CD4-positive, alpha-beta T cell treated with Interleukin-21 for 1 hour (primary cell): ENCODE data around the gene OR52B4.
A peak's percentile ranks its signal among the peaks of the same experiment; 100 is the strongest.
"Not testable (repeated sequence)": the region's sequence is repeated elsewhere in the genome, so short reads cannot be mapped to it uniquely, and the experiment has no call there.

Experiments
- DNase-seq: peaks from one replicate; pipeline ENCODE4 v3.0.0-alpha.2; 2020

The OR52B4 gene

DNA sequence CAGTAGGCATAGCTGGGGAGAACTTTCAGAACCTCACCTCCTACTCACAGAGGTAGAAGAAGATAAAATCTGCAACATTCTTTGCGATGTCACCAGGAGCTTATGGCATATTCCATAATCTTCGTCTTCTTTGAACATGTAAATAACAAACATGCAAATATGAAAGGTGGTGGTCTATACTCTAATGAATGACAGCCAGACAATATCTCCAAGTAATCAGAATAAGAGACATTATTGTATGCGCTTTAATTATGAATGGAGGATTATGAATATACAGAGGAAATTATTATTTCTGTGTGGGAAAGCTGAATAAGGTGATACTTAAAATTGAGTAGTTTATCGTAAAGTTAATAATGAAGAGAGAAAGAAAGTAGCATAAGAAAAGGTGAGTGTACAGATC, at the start of gene OR52B4:
Gene OR52B4, minus strand, starts transcription at position 101 of the 400 bp plus-strand sequence. Its CDS starts 91 bp downstream, at position 10.
- DNase-seq = no peak

GRCh38 chr11:4416816-4417215, 48.6 kb upstream of the OR52B4 start:
- DNase-seq = no peak

DNA sequence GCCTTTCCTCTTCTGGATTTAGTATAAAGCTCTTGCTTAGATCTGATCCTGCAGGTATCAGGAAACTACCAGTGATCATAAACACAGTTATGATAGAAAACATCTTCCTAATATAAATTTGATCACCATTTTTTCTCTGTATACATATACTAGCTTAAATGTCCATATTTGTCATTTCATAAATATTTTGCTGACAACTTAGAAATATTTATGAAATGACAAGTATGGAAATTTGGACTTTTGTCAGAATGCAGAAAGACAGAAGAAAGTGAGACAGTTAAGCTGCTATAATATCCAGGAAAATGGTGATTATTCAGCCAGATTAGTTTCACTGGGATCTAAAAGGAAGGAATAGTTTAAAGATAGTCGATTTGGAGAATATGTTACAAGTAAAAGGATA, 48.1 kb upstream of the OR52B4 start:
- no peak for DNase-seq

DNA sequence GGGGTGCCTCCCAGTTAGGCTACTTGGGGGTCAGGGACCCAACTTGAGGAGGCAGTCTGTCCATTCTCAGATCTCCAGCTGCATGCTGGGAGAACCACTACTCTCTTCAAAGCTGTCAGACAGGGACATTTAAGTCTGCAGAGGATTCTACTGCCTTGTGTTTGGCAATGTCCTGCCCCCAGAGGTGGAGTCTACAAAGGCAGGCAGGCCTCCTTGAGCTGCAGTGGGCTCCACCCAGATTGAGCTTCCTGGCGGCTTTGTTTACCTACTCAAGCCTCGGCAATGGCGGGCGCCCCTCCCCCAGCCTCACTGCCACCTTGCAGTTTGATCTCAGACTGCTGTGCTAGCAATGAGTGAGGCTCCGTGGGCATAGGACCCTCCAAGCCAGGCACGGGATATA, 38.0 kb upstream of the OR52B4 start:
- DNase-seq = not testable (repeated sequence)

GRCh38 chr11:4393858-4394223, 25.7 kb upstream of the OR52B4 start:
- no peak for DNase-seq

DNA sequence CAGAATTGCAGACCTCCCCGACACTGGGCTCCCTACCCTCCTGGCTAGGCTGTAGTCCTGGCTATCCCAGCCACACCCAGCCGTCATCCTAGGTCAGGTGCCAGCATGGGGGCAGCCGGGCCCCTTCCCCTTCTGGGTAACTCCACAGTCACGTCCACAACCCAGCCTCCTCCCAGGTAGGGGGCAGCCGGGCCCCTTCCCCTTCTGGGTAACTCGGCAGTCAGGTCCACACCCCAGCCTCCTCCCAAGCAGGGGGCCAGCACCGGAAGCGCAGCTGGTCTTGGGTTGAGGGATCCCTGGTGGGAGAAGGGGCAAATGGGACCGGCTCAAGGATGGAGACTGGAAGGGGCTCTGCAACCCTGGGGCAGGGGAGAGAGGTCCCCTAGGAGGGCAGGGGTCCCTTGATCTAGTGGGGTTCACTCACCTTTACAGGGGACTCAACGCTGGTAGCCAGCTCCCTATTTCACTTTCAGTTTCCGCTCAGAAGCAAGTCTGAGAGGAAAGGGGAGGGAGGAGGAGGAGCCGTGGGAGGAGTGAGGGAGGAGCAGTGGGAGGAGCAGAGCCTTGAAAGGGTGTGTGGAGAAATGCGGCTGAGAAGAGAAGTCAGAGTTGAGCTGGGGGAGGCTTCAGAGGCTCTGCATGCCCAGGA, 25.1 kb upstream of the OR52B4 start, which contains the start of gene TRIM21:
Gene TRIM21, minus strand, starts transcription at position 494 of the 649 bp plus-strand sequence. CDS start 3,293 bp downstream, outside the sequence.
- DNase-seq = peak; percentile 90

- DNase-seq = no peak
Measured at GRCh38 chr11:4388221-4388620, 20.0 kb upstream of the OR52B4 start.

DNA sequence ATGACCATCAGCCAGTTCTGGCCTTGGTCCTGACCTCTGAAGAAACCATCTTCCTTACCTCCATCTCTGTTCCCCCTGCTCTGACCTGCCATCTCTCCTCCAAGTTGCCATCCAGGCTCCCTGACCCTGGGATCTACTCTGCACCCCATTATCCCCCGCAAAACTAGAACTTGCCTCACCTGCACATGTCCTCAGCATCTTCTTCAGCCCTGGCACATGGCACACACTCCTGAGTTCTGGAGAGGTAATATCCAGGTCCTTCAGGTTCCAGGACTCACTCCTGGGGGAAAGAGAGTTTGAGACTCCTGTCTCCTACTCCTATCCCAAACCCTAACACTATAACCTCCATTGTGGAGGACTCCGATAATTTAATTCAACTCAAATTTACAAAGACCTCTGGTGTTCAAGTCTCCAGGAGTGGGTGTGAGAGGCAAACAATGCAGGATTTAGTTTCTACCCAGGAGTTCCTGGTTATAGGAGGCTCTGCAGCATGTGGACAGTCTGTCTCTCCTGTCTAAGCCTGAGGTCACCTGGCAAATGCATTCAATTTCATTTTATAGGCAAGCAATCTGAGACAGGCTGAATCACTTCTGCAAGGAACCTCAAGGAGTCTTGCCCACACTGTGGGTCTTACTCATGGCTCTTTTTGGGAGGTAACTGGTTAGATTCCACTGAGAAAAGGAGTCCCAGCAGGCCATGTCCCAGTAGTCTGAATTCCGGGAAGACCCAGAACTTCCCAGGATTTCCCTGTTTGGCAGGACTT, 18.0 kb upstream of the OR52B4 start:
- DNase-seq = no peak

DNA sequence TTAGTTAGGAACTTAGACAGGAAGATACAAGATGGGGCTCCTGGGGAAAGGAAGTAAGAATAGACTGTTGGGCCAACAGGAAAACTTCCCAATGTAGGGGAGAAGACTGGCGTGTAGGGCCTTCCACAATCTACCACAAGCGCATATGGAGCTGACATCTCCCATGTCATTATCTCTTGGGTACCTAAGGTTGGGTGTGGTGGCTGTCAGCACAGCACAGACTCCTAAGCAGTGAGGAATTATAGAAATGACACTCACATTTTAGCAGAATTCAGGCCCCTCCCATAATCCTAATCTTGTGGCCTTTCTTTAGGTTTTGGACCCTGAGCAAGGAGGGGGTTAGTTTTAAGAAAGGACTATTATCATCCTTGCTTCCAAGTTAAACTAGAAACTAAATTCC, 13.7 kb upstream of the OR52B4 start:
- DNase-seq = no peak

DNA sequence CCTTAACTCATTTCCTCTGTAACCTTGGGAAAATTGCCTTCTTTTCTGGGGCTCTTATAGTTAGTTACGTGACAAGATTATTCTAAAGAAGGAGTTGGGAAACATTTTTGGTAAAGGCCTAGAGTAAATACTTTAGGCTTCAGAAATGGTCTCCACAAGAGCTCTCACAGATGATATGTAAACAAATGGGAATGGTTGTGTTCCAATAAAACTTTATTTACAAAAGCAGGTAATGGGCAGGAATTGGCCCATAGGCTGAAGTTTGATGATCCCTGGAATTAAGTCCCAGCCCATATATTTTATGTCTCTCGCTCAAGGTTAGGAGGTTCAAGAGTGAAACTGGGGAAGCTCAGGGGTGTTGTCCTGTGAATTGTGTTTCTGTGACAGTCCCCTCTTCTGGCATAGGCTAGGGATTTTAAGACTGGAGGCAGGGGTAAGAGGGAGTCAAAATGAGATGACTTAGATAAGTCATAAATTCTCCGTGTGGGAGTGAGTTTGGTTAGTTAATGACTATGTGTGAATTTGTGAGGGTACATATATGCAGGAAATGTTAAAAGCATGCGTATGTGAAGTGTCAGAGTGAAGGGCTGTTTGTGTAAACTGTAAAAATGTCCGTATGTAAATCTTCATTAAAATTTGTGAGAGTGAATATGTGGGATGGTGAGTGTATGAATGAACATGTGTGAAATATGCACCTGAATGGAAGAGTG, 7.4 kb upstream of the OR52B4 start:
- no peak for DNase-seq

GRCh38 chr11:4370166-4370565, 2.0 kb upstream of the OR52B4 start:
- no peak for DNase-seq

DNA sequence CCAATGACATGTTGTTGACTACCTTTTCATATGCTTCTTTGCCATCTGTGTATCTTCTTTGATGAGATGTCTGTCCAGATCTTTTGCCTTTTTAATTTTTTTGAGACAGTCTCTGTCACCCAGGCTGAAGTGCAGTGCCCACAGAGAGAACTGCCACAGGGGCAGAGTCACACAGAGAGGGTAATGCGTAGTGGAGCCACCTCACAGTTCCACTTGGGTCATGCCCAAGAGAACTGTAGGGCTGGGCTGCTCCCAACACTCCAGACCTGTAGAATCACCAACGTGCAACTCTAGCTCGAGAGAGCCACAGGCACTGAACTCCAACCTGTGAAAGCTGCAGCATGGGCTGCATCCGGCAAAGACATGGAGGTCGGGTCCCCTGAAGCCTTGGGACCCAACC, 20.0 kb downstream of the OR52B4 start:
- DNase-seq = not testable (repeated sequence)

GRCh38 chr11:4345366-4345765, 22.8 kb downstream of the OR52B4 start:
- DNase-seq = not testable (repeated sequence)

- DNase-seq = not testable (repeated sequence)
Measured at GRCh38 chr11:4334356-4334755, 33.8 kb downstream of the OR52B4 start.
